Spinal cord (tissue), 10 donors: ENCODE results near the gene KCNRG. TPM values are rescaled to one million over a fixed set of nuclear protein-coding genes. Genes with fewer than 3 reads are reported as not detected.
"Not testable (repeated sequence)": the region's sequence is repeated elsewhere in the genome, so short reads cannot be mapped to it uniquely, and the experiment has no call there.

Source experiments
- DNase-seq, 6 donors: peaks; one replicate each; pipeline versions ENCODE4 v3.0.0 to v3.0.0-alpha.2; 2013 to 2015; ENCODE audit warnings: low spot score in 6 of 6, low read depth in 4 of 6
- H3K27ac ChIP-seq: one replicate; pipeline ENCODE4 v1.5.1; 2013; ENCODE audit warnings: low read depth, low read length, control low read depth
- H3K27me3 ChIP-seq: one replicate; pipeline ENCODE4 v1.6.1; 2013; ENCODE audit warnings: low read length; ENCODE audit not compliant: control insufficient read depth, insufficient read depth
- H3K36me3 ChIP-seq: one replicate; pipeline ENCODE4 v1.6.1; 2013; ENCODE audit warnings: low read length; ENCODE audit not compliant: control insufficient read depth, insufficient read depth
- H3K4me1 ChIP-seq: one replicate; pipeline ENCODE4 v1.6.1; 2013; ENCODE audit warnings: low read length; ENCODE audit not compliant: control insufficient read depth, insufficient read depth
- H3K4me3 ChIP-seq: one replicate; pipeline ENCODE4 v1.5.1; 2013; ENCODE audit warnings: low read depth, low read length, control low read depth
- H3K9me3 ChIP-seq: one replicate; pipeline ENCODE4 v1.6.1; 2013; ENCODE audit warnings: low read length; ENCODE audit not compliant: control insufficient read depth, insufficient read depth
- WGBS: methylation state at CpG from one replicate; pipeline ENCODE4 v1.1.5; 2013; ENCODE audit warnings: missing lambda C conversion rate; ENCODE audit not compliant: insufficient coverage; 5-methylcytosine and 5-hydroxymethylcytosine counted together
- long read RNA-seq, 4 donors: transcript quantifications; one replicate each; lab custom pipeline, GENCODE V29; 2026
- polyA plus RNA-seq, 2 donors: library from polyadenylated mRNA; unstranded; fragments of 120-200 nt; gene quantifications; one replicate each; pipeline ENCODE4 v1.2.1, GENCODE V29; 2013; ENCODE audit not compliant: insufficient read length in 2 of 2
- total RNA-seq, 2 donors: library from RNA; depleted of rRNA in 1 of 2; stranded (reverse); fragments of 120-200 nt in 1 of 2; fragments of >200 nt in 1 of 2; gene quantifications; one replicate each; pipeline versions ENCODE4 v1.2.3 to v1.2.4, GENCODE V29; 2013 to 2014
- donor health status: healthy.

Gene KCNRG
- total RNA-seq (1 to 10 TPM; 4.8 to 7.5 TPM), polyA plus RNA-seq (1 to 10 TPM; 1.9 to 2.1 TPM)
- long read RNA-seq, donor 1 = 0 reads
- long read RNA-seq, donor 2 = 0 reads
- long read RNA-seq, donor 3 = 0 reads
- long read RNA-seq, donor 4 = 0 reads

DNA sequence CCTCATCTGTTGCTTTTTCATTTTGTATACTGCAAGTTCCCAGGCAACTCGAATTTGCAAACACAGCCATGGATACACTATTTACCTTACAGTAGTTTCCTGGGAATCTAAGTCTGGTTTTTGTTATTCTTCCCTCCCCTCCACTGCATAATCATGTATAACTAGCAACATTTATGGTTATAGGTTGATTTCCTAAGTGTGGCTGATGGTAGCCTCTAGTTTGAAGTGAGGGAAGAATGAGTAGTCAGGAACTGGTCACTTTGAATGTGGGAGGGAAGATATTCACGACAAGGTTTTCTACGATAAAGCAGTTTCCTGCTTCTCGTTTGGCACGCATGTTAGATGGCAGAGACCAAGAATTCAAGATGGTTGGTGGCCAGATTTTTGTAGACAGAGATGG, at the start of gene KCNRG:
KCNRG (plus strand) TSS at position 187 of the 400 bp plus-strand sequence; CDS start at position 237, 50 bp downstream.
- Histone ChIP-seq H3K4me1 (no peaks in the 10 kb centered on the region), H3K4me3 (no peak within 1 kb of the TSS), H3K36me3 (peaks cover 13% of the 10 kb centered on the region), H3K27ac (no peak within 1 kb of the TSS), H3K9me3 (no peaks in the 10 kb centered on the region), H3K27me3 (no peaks in the 10 kb centered on the region)
- WGBS = 59% methylated on average over 4 of the region's 5 CpGs
- no peak for DNase-seq

DNA sequence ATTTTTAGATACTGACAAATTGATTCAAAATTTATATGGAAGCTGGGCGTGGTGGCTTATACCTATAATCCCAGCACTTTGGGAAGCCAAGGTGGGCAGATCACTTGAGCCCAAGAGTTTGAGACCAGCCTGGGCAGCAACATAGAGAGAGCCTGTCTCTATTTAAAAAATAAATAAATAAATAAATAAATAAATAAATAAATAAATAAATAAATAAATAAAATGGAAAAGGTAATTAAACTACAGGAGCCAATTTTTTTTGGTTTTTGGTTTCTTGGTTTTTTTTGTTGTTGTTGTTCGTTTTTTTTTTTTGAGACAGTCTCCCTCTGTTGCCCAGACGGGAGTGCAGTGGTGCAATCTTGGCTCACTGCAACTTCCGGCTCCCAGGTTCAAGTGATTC, 47.8 kb upstream of the KCNRG start:
- Histone ChIP-seq H3K27me3 (no peaks in the 10 kb centered on the region), H3K9me3 (peaks cover 2% of the 10 kb centered on the region), H3K36me3 (no peaks in the 10 kb centered on the region), H3K4me1 (no peaks in the 10 kb centered on the region), H3K4me3 (no peak overlapping the region), H3K27ac (no peak overlapping the region)
- 100% methylated on average over 1 of the region's 4 CpGs for WGBS
- no peak for DNase-seq

DNA sequence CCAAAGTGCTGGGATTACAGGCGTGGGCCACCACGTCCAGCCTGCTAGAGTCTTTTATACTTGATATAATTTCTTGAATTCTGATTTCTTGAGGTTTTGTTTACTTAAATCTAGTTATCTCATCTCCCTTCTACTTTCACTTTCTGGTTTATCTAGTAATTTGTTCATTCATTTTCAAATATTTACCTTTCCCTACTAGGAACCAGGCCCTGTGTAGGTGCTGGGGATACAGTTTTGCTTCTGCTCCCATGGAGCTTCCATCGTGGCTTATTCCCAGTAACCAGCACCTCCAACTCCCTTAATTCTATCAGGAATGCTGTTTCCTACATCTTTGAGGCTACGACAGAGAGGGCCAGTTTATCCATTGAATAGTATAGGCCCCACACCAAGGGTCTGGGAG, 42.5 kb upstream of the KCNRG start:
- no CpG with 5 or more reads among the region's 4 CpGs for WGBS
- Histone ChIP-seq H3K4me3 (no peak overlapping the region), H3K36me3 (no peaks in the 10 kb centered on the region)

GRCh38 chr13:49975826-49976225, 39.4 kb upstream of the KCNRG start:
- no CpG with 5 or more reads among the region's 1 CpG for WGBS
- no peak overlapping the region for H3K27ac ChIP-seq
- no peaks in the 10 kb centered on the region for H3K4me1 ChIP-seq
- DNase-seq = no peak
- no peaks in the 10 kb centered on the region for H3K27me3 ChIP-seq
- no peaks in the 10 kb centered on the region for H3K36me3 ChIP-seq
- no peak overlapping the region for H3K4me3 ChIP-seq
- no peaks in the 10 kb centered on the region for H3K9me3 ChIP-seq

More for the DNA sequence above, 42.5 kb upstream of the KCNRG start:
- Histone ChIP-seq H3K9me3 (no peaks in the 10 kb centered on the region), H3K27ac (no peak overlapping the region), H3K4me1 (no peaks in the 10 kb centered on the region), H3K27me3 (no peaks in the 10 kb centered on the region)
- no peak for DNase-seq

GRCh38 chr13:49976314-49977258, 38.7 kb upstream of the KCNRG start:
- peak in 4 of 6 donors; percentile 31 to 82 (median 55) for DNase-seq
- Histone ChIP-seq H3K4me3 (no peak overlapping the region), H3K36me3 (no peaks in the 10 kb centered on the region), H3K27ac (no peak overlapping the region), H3K27me3 (no peaks in the 10 kb centered on the region), H3K4me1 (no peaks in the 10 kb centered on the region), H3K9me3 (no peaks in the 10 kb centered on the region)
- WGBS = 17% methylated on average over 4 of the region's 8 CpGs

DNA sequence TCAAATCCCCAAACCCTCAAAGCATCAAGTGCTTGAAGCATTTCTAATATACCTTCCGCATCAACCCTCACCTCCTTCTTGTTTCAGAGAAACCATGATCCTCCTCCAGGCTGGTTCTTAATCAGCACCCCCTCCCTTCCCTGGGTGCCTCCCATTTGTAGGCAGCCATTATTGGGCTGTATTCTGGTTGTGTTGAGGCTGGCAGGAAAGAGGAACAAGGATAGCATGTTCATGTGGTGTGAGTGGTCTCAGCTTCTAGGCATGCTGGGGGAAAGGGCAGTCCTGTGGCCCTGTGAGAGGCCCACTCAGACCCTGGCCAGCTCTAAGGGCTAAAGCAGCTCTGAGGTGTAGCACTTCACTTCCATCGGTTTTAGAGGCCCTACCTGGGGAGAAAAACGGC, 37.3 kb upstream of the KCNRG start:
- Histone ChIP-seq H3K27ac (no peak overlapping the region), H3K27me3 (no peaks in the 10 kb centered on the region), H3K36me3 (no peaks in the 10 kb centered on the region), H3K9me3 (no peaks in the 10 kb centered on the region), H3K4me1 (no peaks in the 10 kb centered on the region), H3K4me3 (no peak overlapping the region)
- DNase-seq = no peak
- 82% methylated on average over 2 of the region's 3 CpGs for WGBS

DNA sequence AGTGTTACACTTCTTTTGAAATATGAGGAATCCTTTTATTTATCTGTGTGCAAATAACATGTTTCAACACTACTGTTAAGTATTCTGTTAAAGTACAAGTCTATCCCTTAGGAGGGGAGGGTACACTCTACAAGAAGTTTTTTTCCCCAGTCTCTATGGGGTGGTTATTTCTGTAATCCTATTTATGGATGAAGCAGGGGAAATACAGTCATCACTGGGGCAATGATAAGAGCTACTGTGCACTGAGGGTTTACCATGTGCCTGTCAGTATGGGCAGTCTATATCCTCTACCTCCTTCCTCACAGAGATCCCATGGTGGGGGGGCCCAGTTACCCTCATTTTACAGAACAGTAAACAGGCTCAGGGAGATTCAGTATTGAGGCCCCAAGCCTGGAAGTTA, 35.0 kb upstream of the KCNRG start:
- no peaks in the 10 kb centered on the region for H3K4me1 ChIP-seq
- no peaks in the 10 kb centered on the region for H3K36me3 ChIP-seq
- H3K4me3 ChIP-seq = no peak overlapping the region
- H3K27ac ChIP-seq = no peak overlapping the region
- H3K9me3 ChIP-seq = no peaks in the 10 kb centered on the region
- no peaks in the 10 kb centered on the region for H3K27me3 ChIP-seq
- no peak for DNase-seq

DNA sequence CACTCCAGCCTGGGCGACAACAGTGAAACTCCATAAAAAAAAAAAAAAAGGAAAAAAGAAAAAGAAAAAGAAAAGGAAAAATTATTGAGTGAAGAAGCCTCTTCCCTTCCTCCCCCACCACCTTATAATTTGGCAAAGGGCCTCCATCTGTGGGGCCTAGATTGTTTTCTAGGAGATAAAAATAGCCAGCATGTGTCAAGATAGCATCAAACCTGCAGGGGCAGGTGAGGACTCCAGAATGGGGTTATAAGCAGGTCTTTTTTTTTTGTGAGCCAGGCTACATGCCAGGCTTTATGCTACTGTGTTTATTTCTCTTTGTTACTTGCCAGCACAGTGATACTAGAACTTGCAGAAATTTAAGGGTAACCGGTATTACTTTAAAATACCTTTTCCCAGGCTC, 30.1 kb upstream of the KCNRG start:
- DNase-seq = no peak
- whole genome bisulfite sequencing = no CpG with 5 or more reads among the region's 2 CpGs
- no peaks in the 10 kb centered on the region for H3K27me3 ChIP-seq
- no peak overlapping the region for H3K27ac ChIP-seq
- H3K4me1 ChIP-seq = no peaks in the 10 kb centered on the region
- H3K36me3 ChIP-seq = no peaks in the 10 kb centered on the region
- H3K9me3 ChIP-seq = no peaks in the 10 kb centered on the region
- no peak overlapping the region for H3K4me3 ChIP-seq

GRCh38 chr13:49986471-49986870, 28.8 kb upstream of the KCNRG start:
- no peaks in the 10 kb centered on the region for H3K36me3 ChIP-seq
- no peaks in the 10 kb centered on the region for H3K4me1 ChIP-seq
- H3K27ac ChIP-seq = no peak overlapping the region
- DNase-seq = no peak
- H3K9me3 ChIP-seq = no peaks in the 10 kb centered on the region
- no CpG with 5 or more reads among the region's 7 CpGs for WGBS
- no peaks in the 10 kb centered on the region for H3K27me3 ChIP-seq
- H3K4me3 ChIP-seq = no peak overlapping the region

DNA sequence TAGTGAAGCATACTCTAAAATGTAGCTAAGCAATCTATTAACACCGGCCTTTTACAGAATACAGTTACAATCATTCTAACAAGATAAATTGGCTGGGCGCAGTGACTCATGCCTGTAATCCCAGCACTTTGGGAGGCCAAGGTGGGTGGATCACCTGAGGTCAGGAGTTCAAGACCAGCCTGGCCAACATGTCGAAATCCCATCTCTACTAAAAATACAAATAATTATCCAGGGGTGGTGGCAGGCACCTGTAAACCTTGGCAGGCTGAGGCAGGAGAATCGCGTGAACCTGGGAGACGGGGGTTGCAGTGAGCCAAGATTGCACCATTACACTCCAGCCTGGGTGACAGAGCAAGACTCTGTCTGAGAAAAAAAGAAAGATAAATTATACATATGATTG, 24.6 kb upstream of the KCNRG start:
- H3K27me3 ChIP-seq, H3K4me3 ChIP-seq, H3K27ac ChIP-seq, DNase-seq, H3K4me1 ChIP-seq, H3K9me3 ChIP-seq, H3K36me3 ChIP-seq: not testable (repeated sequence)
- 100% methylated on average over 2 of the region's 6 CpGs for WGBS
